A549 (cell line): Measurements from ENCODE around the gene SLC16A10.
"Not testable (repeated sequence)": the region's sequence is repeated elsewhere in the genome, so short reads cannot be mapped to it uniquely, and the experiment has no call there.

ENCODE experiments used
- EP300 ChIP-seq, 2 experiments: fragments of >200 bp; sonication (Bioruptor Twin); formaldehyde crosslinking; IDR thresholded peaks; 2 replicates in 1 of 2; 3 replicates in 1 of 2; pipeline ENCODE4 v1.6.1; 2016 to 2017
- FOSB ChIP-seq: fragments of 250-450 bp; sonication (Bioruptor Pico); IDR thresholded peaks from 2 replicates; pipeline ENCODE4 v1.5.0; 2020; ENCODE audit warnings: mild to moderate bottlenecking, moderate library complexity
- MAFK ChIP-seq: fragments of 450-650 bp; IDR thresholded peaks from 2 replicates; pipeline ENCODE4 v1.6.1; 2014; ENCODE audit not compliant: partially characterized antibody
- MYC ChIP-seq: IDR thresholded peaks from 2 replicates; pipeline ENCODE4 v1.6.1; 2012; ENCODE audit warnings: mild to moderate bottlenecking, inconsistent platforms, low read length, improper control_type of control experiment, borderline replicate concordance
- POLR2A ChIP-seq: IDR thresholded peaks from 2 replicates; pipeline ENCODE4 v1.6.1; 2012; ENCODE audit warnings: mild to moderate bottlenecking, low read length
- TF ChIP-seq, protein P1 (sequence below): fragments of >200 bp; sonication (Bioruptor Twin); formaldehyde crosslinking; IDR thresholded peaks from 3 replicates; pipeline ENCODE4 v1.5.1; 2016
- TF ChIP-seq, protein P2 (sequence below): fragments of 250-450 bp; sonication (Bioruptor Pico); IDR thresholded peaks from 2 replicates; pipeline ENCODE4 v1.5.0; 2021; ENCODE audit warnings: mild to moderate bottlenecking, moderate library complexity, borderline replicate concordance
- TF ChIP-seq, protein P3 (sequence below): fragments of 200-600 bp; sonication (generic); IDR thresholded peaks from 2 replicates; pipeline ENCODE4 v1.6.1; 2016; ENCODE audit warnings: antibody characterized with exemption, mild to moderate bottlenecking, moderate library complexity

DNA sequence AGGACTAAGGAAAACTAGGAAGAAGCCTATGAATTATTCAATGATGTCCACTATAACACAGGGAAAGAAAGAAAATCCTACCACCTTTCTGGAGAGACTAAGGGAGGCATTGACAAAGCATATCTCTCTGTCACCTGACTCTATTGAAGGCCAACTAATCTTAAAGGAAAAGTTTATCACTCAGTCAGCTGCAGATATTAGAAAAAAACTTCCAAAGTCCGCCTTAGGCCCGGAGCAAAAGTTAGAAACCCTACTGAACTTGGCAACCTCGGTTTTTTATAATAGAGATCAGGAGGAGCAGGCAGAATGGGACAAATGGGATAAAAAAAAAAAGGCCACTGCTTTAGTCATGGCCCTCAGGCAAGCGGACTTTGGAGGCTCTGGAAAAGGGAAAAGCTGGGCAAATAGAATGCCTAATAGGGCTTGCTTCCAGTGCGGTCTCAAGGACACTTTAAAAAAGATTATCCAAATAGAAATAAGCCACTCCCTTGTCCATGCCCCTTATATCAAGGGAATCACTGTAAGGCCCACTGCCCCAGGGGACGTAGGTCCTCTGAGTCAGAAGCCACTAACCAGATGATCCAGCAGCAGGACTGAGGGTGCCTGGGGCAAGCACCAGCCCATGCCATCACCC, 47.0 kb downstream of the SLC16A10 start:
- TF ChIP-seq, protein P1, sequence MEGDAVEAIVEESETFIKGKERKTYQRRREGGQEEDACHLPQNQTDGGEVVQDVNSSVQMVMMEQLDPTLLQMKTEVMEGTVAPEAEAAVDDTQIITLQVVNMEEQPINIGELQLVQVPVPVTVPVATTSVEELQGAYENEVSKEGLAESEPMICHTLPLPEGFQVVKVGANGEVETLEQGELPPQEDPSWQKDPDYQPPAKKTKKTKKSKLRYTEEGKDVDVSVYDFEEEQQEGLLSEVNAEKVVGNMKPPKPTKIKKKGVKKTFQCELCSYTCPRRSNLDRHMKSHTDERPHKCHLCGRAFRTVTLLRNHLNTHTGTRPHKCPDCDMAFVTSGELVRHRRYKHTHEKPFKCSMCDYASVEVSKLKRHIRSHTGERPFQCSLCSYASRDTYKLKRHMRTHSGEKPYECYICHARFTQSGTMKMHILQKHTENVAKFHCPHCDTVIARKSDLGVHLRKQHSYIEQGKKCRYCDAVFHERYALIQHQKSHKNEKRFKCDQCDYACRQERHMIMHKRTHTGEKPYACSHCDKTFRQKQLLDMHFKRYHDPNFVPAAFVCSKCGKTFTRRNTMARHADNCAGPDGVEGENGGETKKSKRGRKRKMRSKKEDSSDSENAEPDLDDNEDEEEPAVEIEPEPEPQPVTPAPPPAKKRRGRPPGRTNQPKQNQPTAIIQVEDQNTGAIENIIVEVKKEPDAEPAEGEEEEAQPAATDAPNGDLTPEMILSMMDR, result not testable (repeated sequence)
- TF ChIP-seq POLR2A; EP300 (IDR thresholded peaks at IDR 0.05); MAFK; MYC; FOSB: not testable (repeated sequence)
- TF ChIP-seq, protein P2, sequence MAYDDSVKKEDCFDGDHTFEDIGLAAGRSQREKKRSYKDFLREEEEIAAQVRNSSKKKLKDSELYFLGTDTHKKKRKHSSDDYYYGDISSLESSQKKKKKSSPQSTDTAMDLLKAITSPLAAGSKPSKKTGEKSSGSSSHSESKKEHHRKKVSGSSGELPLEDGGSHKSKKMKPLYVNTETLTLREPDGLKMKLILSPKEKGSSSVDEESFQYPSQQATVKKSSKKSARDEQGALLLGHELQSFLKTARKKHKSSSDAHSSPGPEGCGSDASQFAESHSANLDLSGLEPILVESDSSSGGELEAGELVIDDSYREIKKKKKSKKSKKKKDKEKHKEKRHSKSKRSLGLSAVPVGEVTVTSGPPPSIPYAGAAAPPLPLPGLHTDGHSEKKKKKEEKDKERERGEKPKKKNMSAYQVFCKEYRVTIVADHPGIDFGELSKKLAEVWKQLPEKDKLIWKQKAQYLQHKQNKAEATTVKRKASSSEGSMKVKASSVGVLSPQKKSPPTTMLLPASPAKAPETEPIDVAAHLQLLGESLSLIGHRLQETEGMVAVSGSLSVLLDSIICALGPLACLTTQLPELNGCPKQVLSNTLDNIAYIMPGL, result not testable (repeated sequence)
- TF ChIP-seq, protein P3, sequence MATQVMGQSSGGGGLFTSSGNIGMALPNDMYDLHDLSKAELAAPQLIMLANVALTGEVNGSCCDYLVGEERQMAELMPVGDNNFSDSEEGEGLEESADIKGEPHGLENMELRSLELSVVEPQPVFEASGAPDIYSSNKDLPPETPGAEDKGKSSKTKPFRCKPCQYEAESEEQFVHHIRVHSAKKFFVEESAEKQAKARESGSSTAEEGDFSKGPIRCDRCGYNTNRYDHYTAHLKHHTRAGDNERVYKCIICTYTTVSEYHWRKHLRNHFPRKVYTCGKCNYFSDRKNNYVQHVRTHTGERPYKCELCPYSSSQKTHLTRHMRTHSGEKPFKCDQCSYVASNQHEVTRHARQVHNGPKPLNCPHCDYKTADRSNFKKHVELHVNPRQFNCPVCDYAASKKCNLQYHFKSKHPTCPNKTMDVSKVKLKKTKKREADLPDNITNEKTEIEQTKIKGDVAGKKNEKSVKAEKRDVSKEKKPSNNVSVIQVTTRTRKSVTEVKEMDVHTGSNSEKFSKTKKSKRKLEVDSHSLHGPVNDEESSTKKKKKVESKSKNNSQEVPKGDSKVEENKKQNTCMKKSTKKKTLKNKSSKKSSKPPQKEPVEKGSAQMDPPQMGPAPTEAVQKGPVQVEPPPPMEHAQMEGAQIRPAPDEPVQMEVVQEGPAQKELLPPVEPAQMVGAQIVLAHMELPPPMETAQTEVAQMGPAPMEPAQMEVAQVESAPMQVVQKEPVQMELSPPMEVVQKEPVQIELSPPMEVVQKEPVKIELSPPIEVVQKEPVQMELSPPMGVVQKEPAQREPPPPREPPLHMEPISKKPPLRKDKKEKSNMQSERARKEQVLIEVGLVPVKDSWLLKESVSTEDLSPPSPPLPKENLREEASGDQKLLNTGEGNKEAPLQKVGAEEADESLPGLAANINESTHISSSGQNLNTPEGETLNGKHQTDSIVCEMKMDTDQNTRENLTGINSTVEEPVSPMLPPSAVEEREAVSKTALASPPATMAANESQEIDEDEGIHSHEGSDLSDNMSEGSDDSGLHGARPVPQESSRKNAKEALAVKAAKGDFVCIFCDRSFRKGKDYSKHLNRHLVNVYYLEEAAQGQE, result not testable (repeated sequence)
